HG03139 (cell line): Measurements from ENCODE around the gene MCF2L2.
A peak's percentile ranks its signal among the peaks of the same experiment; 100 is the strongest.

Experiments used
- ATAC-seq: cut with Tn5 transposase; IDR thresholded peaks from one replicate; pipeline ENCODE4 v1.9.1; 2021; ENCODE audit not compliant: unreplicated experiment

MCF2L2 gene

GRCh38 chr3:183300996-183301562 lies 127.3 kb downstream of the MCF2L2 start:
- no peak for ATAC-seq

DNA sequence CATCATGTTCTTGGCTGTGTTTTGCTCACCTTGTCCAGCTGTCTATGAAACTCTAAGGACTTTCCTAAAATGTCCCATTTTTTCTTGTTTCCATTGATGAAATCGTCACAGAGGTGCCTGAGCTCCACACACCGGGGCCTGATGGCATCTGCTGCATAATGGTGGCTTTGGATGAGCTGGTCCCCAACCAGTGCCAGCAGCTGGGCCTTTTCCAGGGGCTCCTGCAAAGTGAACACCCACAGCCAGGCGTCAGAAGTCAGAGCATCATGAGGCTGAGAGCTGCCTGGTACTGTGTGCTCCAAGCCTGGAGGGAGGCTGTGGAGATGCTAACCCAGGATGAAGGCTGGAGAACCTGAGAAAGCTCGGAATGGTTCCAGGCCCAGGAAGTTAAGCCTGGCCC lies 128.4 kb downstream of the MCF2L2 start:
- no peak for ATAC-seq

DNA sequence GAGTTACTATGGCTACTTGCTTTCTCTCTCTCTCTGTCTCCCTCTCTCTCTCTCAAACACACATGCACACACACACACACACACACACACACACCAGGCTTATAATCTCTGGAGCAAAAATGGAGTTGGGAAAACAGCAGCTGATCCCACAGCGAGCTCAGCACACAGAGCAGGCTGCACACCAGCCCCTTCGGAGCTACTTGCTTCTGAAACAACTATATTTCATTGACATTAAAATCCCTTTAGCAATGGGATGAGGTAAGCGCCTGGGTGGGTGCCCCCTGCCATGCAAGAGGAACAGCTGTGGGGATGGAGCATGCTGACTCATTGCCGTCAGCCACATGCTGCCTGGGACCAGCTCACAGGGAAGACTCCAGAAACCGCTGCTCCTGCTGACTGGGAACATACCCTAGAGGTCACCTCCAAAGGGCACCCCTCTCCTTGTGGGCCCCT lies 129.7 kb downstream of the MCF2L2 start:
- no peak for ATAC-seq

DNA sequence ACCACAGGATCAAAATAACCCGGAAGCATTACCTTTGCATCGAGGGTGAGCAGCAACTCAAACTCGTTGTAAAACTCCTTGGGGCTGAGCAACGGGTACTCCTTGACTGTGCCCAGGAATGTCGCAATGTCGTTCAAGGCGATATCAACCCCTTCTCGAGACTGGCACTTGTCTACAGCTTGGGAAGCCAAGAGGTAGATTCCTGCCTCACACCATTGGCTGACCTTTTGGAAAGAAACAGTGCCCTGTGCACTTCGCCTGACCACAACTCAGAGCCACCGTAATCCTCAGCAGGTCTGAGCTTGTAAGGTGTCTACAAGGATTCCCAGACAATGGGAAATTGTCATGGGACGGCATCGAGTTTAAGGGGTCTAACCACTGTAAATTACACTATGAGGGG lies 131.5 kb downstream of the MCF2L2 start:
- no peak for ATAC-seq

GRCh38 chr3:183295211-183295610 lies 133.2 kb downstream of the MCF2L2 start:
- ATAC-seq, result no peak

- no peak for ATAC-seq
These were observed 134.5 kb downstream of the MCF2L2 start for GRCh38 chr3:183293966-183294365.

DNA sequence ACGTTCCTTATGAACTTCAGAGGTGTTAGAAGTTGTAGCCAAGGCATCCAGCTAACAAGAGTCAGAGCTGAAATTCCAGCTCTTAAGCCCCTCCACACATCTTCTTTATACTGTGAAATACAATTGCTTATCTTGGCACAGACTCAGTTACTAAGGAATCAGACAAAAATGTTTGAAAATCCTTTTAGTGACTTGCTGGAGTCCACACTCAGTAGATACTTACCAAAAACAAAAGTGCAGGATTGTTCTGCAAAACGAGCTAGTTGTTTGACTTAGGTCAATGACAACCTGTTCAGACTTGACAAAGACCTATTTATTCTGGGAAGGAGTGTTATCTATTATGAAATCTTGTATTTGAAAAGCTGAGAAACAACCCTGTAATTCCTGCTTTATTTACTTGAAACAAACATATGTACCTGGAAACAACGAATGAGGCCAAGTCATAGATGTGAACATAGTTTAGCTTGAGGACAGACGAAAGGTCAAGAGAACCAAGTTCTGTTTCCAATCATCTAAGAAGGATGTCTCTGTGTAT lies 136.9 kb downstream of the MCF2L2 start:
- ATAC-seq, result no peak

GRCh38 chr3:183290216-183290615 lies 138.2 kb downstream of the MCF2L2 start:
- ATAC-seq, result no peak

- no peak for ATAC-seq
These were observed 140.3 kb downstream of the MCF2L2 start for GRCh38 chr3:183288117-183288516.

DNA sequence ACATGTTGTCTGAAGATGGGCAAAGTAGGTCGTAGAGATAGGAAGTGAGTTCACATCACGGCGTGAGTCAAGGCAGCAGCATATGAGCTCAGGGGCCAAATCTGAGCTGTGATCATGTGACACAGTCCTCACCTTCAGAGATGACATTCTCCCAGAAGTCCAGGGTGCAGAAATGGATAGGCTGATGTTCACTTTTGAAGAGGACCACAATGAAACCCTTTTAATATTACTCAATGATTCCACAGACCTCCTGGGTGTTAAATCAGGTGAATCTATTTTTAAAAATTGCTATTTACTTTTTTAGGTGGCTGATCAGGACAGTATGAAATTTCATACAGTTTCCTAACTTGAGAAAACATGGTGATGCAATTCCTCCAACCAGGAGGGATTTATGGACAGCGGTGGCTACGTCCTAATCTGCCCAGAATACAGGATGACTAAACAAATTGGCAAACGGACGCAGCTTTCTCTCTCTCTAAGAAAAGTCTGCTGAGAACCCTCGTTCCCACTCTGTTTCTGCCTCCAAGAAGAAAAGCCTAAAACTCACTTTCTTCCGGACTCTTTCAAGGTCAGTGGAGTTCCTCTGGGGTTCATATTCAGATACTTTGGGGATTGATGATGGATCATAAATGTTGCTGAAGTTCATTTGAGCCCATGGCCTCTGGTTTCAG lies 141.0 kb downstream of the MCF2L2 start:
- ATAC-seq, result no peak

- ATAC-seq, result peak; percentile 95
These were observed 142.5 kb downstream of the MCF2L2 start for GRCh38 chr3:183285828-183286457.

DNA sequence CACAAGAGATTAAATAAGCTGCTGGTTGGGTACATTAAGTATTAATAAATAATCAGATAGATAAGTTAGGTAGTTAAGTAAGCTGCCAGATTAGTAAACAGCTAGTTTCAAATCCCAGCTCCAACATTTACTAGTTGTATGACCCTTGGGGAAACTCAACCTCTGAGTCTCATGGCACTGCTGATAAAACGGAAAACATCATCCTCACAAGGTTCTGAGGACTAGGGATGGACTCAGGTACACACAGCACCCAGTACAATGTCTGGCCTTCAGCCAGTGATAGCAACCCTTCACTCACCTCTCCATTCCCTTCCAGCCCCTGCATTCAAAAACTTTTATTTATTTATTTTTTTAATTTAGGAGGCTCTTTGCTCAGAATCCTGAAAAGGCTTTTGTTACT lies 143.1 kb downstream of the MCF2L2 start:
- ATAC-seq, result no peak

- no peak for ATAC-seq
These were observed 143.8 kb downstream of the MCF2L2 start for GRCh38 chr3:183284570-183284969.

DNA sequence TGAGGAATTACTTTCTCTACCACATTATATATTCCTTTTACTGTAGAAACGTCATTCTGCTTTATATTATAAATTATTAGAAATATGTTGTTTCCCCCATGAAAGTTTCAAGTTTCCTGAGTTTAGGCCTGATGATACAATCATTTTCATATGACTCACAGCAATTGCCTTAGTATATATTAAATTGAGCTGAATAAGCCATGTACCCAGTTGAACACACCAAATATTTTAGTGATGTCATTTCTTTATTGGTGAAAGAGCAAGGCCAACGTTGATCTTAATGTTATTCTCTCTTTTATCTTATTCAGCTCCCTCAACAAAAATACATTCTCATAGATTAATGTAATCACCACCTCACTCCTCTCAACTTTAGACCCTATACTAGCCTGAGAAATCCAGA lies 144.5 kb downstream of the MCF2L2 start:
- no peak for ATAC-seq

GRCh38 chr3:183281126-183281797 lies 147.2 kb downstream of the MCF2L2 start:
- ATAC-seq, result no peak

- ATAC-seq, result no peak
These were observed 149.0 kb downstream of the MCF2L2 start for GRCh38 chr3:183279371-183279770.

- ATAC-seq, result no peak
These were observed 149.8 kb downstream of the MCF2L2 start for GRCh38 chr3:183278479-183279088.

- ATAC-seq, result no peak
These were observed 151.2 kb downstream of the MCF2L2 start for GRCh38 chr3:183277260-183277659.

- ATAC-seq, result no peak
These were observed 152.5 kb downstream of the MCF2L2 start for GRCh38 chr3:183275937-183276336.

GRCh38 chr3:183275418-183275817 lies 153.0 kb downstream of the MCF2L2 start:
- ATAC-seq, result no peak

GRCh38 chr3:183274609-183275008 lies 153.8 kb downstream of the MCF2L2 start:
- ATAC-seq, result no peak
